PC-3 (cell line): Measurements from ENCODE around the gene IGDCC3.

Experiments used
- CTCF ChIP-seq: fragments of 300-600 bp; sonication (generic); conservative IDR thresholded peaks from 2 replicates; pipeline ENCODE4 v1.5.1; 2017; ENCODE audit warnings: antibody characterized with exemption, low read depth, mild to moderate bottlenecking, low read length
- EZH2 ChIP-seq: fragments of 300-600 bp; sonication (generic); IDR thresholded peaks from one replicate; pipeline ENCODE4 v1.6.1; 2017; ENCODE audit warnings: antibody characterized with exemption, mild to moderate bottlenecking, low read length; ENCODE audit not compliant: unreplicated experiment

GRCh38 chr15:65327651-65328393, 50.0 kb downstream of the IGDCC3 start:
- TF ChIP-seq CTCF: no peak
- TF ChIP-seq EZH2: no peak
